ENCODE data around the gene CAPN15. TPM values are rescaled to one million over a fixed set of nuclear protein-coding genes. Genes with fewer than 3 reads are reported as not detected.

Gene CAPN15
- total RNA-seq, 1 experiment from 2014 or later, result 76.4 TPM

DNA sequence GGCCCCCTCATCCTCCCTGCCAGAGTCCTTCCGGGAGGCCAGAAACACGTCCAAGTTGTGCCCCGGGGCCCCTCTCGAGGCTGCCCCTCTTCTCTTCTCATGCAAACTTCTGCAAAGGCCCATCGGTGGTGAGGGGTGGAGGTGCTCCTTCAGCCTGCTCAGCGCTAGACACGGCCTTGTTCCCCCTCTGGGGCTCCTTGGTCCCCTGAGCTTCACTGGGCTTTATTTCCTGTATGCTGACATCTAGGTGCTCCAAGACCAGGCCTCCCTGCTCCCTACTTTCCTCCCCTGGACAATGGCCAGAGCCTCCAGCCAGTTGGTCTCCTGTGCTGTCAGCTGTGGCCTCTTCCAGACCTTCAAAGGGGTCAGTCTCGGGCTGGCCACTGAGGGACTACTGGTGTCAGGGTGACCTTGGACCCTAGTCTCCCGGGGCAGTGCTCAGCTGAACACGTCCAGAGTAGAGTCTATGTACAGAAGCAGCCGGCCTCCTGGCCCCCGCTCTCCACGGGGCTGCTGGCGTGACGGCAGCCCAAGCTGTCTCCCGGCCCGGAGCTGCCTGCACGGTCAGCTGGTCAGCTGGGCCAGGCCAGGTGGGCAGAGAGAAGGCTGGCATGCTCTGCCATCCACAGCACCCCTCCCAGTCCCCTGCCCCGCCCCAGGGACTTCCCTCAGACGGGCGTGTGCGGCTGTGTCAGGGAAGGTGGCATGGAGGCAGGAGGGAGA, 30.9 kb downstream of the CAPN15 start:
- Mint-ChIP-seq H3K4me3 (no peak overlapping the region; a peak in 1 of 5 replicates), H3K36me3 (ENCODE audit: insufficient read depth in 1 of 3, low read depth in 3 of 3) (peaks cover 0 to 3% (median 0%) of the 10 kb centered on the region in 3 experiments; a peak in 3 of 7 replicates), H3K27ac (no peak overlapping the region), H3K9me3 (no peaks in the 10 kb centered on the region; a peak in 1 of 5 replicates), H3K27me3 (ENCODE audit: low read depth) (peaks cover 42% of the 10 kb centered on the region), H3K4me1 (no peaks in the 10 kb centered on the region)
- Histone ChIP-seq H3K9me3 (ENCODE audit: control insufficient read depth, low read depth, low read length) (no peaks in the 10 kb centered on the region), H3K23me2 (ENCODE audit: insufficient read length, low read depth, low read length, poor library complexity, severe bottlenecking) (no peaks in the 10 kb centered on the region), H3K27me3 (ENCODE audit: insufficient read depth, low read length) (peaks cover 2% of the 10 kb centered on the region; the same call in 1 of the 2 replicates), H3K23ac (ENCODE audit: insufficient read length, low read depth, low read length) (no peak overlapping the region), H3T11ph (ENCODE audit: low read length) (no peak overlapping the region), H2AK5ac (ENCODE audit: insufficient read length, low read length) (no peak overlapping the region), H3K4me1 (ENCODE audit: insufficient read depth, low read length) (no peaks in the 10 kb centered on the region), H4K91ac (ENCODE audit: insufficient read length, low read depth, low read length) (no peak overlapping the region), H3K18ac (ENCODE audit: insufficient read length, low read depth, low read length) (no peak overlapping the region), H2AFZ (ENCODE audit: low read length) (no peak overlapping the region), H3K4ac (ENCODE audit: low read depth, low read length) (no peak overlapping the region), H2BK15ac (ENCODE audit: low read depth, low read length) (no peak overlapping the region; the same call in 1 of the 2 replicates), H3K9ac (ENCODE audit: extremely low read depth, insufficient read length, low read length) (no peak overlapping the region), H2BK12ac (ENCODE audit: insufficient read length, low read depth, low read length) (no peak overlapping the region), H2BK5ac (ENCODE audit: insufficient read length, low read length) (no peak overlapping the region), H3K79me1 (ENCODE audit: insufficient read depth, low read depth, low read length, poor library complexity, severe bottlenecking) (no peaks in the 10 kb centered on the region), H4K8ac (replicated peaks; ENCODE audit: insufficient read length, low read depth, low read length) (no peak overlapping the region), H3K14ac (ENCODE audit: insufficient read depth, low read length) (no peak overlapping the region), H3K79me2 (ENCODE audit: insufficient read depth, low read length) (no peaks in the 10 kb centered on the region), H4K5ac (ENCODE audit: insufficient read length, low read depth, low read length) (no peak overlapping the region), H2BK20ac (ENCODE audit: low read depth, low read length, poor library complexity, severe bottlenecking) (no peak overlapping the region), H3K27ac (ENCODE audit: insufficient read length, low read depth, low read length) (no peak overlapping the region), H3K4me2 (ENCODE audit: insufficient read depth, insufficient read length, low read length) (no peak overlapping the region), H2BK120ac (ENCODE audit: low read depth, low read length, poor library complexity, severe bottlenecking) (no peak overlapping the region), H3K56ac (ENCODE audit: insufficient read length, low read depth, low read length) (no peak overlapping the region), H4K20me1 (ENCODE audit: control insufficient read depth, insufficient read depth, insufficient read length) (peaks cover 3% of the 10 kb centered on the region)
- no CpG with 5 or more reads among the region's 22 CpGs for WGBS (ENCODE audit: extremely low coverage, insufficient read length, low lambda C conversion rate)
- TF ChIP-seq, protein P1, sequence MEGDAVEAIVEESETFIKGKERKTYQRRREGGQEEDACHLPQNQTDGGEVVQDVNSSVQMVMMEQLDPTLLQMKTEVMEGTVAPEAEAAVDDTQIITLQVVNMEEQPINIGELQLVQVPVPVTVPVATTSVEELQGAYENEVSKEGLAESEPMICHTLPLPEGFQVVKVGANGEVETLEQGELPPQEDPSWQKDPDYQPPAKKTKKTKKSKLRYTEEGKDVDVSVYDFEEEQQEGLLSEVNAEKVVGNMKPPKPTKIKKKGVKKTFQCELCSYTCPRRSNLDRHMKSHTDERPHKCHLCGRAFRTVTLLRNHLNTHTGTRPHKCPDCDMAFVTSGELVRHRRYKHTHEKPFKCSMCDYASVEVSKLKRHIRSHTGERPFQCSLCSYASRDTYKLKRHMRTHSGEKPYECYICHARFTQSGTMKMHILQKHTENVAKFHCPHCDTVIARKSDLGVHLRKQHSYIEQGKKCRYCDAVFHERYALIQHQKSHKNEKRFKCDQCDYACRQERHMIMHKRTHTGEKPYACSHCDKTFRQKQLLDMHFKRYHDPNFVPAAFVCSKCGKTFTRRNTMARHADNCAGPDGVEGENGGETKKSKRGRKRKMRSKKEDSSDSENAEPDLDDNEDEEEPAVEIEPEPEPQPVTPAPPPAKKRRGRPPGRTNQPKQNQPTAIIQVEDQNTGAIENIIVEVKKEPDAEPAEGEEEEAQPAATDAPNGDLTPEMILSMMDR (conservative IDR thresholded peaks at IDR 0.05), result no peak
- no peak for DNase-seq

Measured in H9 (cell line).